ENCODE data around the gene CYS1. TPM values are rescaled to one million over a fixed set of nuclear protein-coding genes. Genes with fewer than 3 reads are reported as not detected.
A peak's percentile ranks its signal among the peaks of the same experiment; 100 is the strongest.
"Not testable (repeated sequence)": the region's sequence is repeated elsewhere in the genome, so short reads cannot be mapped to it uniquely, and the experiment has no call there.

Gene CYS1
- total and polyA plus RNA-seq, 7 experiments from 2014 or later, result 1.3 TPM; not detected in 6

- H3K4me1 ChIP-seq (ENCODE audit: control insufficient read depth in 2 of 2, insufficient read depth in 2 of 2, low read length in 2 of 2); H3K36me3 ChIP-seq (ENCODE audit: control insufficient read depth in 2 of 3, insufficient read depth in 3 of 3, low read length in 3 of 3); H3K27ac Mint-ChIP-seq; ATAC-seq; H3K27ac ChIP-seq (ENCODE audit: low read depth, low read length); H3K4me3 ChIP-seq (ENCODE audit: low read length); H3K4me3 Mint-ChIP-seq; POLR2A ChIA-PET; H3K9me3 ChIP-seq (ENCODE audit: control insufficient read depth in 2 of 3, low read length in 3 of 3); DNase-seq; CTCF ChIA-PET; H3K27me3 ChIP-seq (ENCODE audit: control insufficient read depth in 2 of 2, insufficient read depth in 2 of 2, low read length in 2 of 2); H3K9me3 Mint-ChIP-seq; intact Hi-C loops (cut with micrococcal nuclease); H3K4me1 Mint-ChIP-seq; H3K36me3 Mint-ChIP-seq: not testable (repeated sequence)
- H3K27me3 Mint-ChIP-seq, result peaks cover 2 to 22% (median 10%) of the 10 kb centered on the region in 5 donors
Measured at GRCh38 chr2:10011606-10012325, 68.4 kb downstream of the CYS1 start.

- POLR2A ChIA-PET; H3K27ac Mint-ChIP-seq; H3K4me3 Mint-ChIP-seq; H3K36me3 ChIP-seq (ENCODE audit: control insufficient read depth in 2 of 3, insufficient read depth in 3 of 3, low read length in 3 of 3); H3K4me1 ChIP-seq (ENCODE audit: control insufficient read depth in 2 of 2, insufficient read depth in 2 of 2, low read length in 2 of 2); intact Hi-C loops (cut with micrococcal nuclease); H3K4me3 ChIP-seq (ENCODE audit: low read length); H3K36me3 Mint-ChIP-seq; ATAC-seq; H3K4me1 Mint-ChIP-seq; DNase-seq; CTCF ChIA-PET; H3K27ac ChIP-seq (ENCODE audit: low read depth, low read length); H3K9me3 Mint-ChIP-seq; H3K27me3 ChIP-seq (ENCODE audit: control insufficient read depth in 2 of 2, insufficient read depth in 2 of 2, low read length in 2 of 2); H3K9me3 ChIP-seq (ENCODE audit: control insufficient read depth in 2 of 3, low read length in 3 of 3): not testable (repeated sequence)
- H3K27me3 Mint-ChIP-seq, result peaks cover 2 to 25% (median 11%) of the 10 kb centered on the region in 5 donors
Measured at GRCh38 chr2:10010861-10011605, 69.2 kb downstream of the CYS1 start.

- intact Hi-C loops (cut with micrococcal nuclease), result no loop called here
- H3K4me1 ChIP-seq (ENCODE audit: control insufficient read depth in 2 of 2, insufficient read depth in 2 of 2, low read length in 2 of 2), result no peaks in the 10 kb centered on the region
- peaks cover 5 to 27% (median 11%) of the 10 kb centered on the region in 5 donors for H3K27me3 Mint-ChIP-seq
- ATAC-seq, result peak; percentile 6
- H3K27me3 ChIP-seq (ENCODE audit: control insufficient read depth in 2 of 2, insufficient read depth in 2 of 2, low read length in 2 of 2), result no peaks in the 10 kb centered on the region
- H3K9me3 Mint-ChIP-seq, result no peaks in the 10 kb centered on the region
- ChIA-PET CTCF (no interaction called here), POLR2A (no interaction called here)
- no peaks in the 10 kb centered on the region for H3K36me3 Mint-ChIP-seq
- no peak overlapping the region for H3K27ac Mint-ChIP-seq
- no peak overlapping the region for H3K27ac ChIP-seq (ENCODE audit: low read depth, low read length)
- H3K4me3 Mint-ChIP-seq, result no peak overlapping the region
- peaks cover 0 to 1% (median 0%) of the 10 kb centered on the region in 7 donors for H3K4me1 Mint-ChIP-seq
- no peak for DNase-seq
- H3K9me3 ChIP-seq (ENCODE audit: control insufficient read depth in 2 of 3, low read length in 3 of 3), result no peaks in the 10 kb centered on the region
- no peaks in the 10 kb centered on the region for H3K36me3 ChIP-seq (ENCODE audit: control insufficient read depth in 2 of 3, insufficient read depth in 3 of 3, low read length in 3 of 3)
- H3K4me3 ChIP-seq (ENCODE audit: low read length), result no peak overlapping the region
Measured at GRCh38 chr2:10009811-10010781, 70.1 kb downstream of the CYS1 start.

- POLR2A ChIA-PET, result no interaction called here
- Histone ChIP-seq H3K9me3 (ENCODE audit: control insufficient read depth in 2 of 3, low read length in 3 of 3) (no peaks in the 10 kb centered on the region), H3K4me3 (ENCODE audit: low read length) (no peak overlapping the region), H3K36me3 (ENCODE audit: control insufficient read depth in 2 of 3, insufficient read depth in 3 of 3, low read length in 3 of 3) (no peaks in the 10 kb centered on the region), H3K27ac (ENCODE audit: low read depth, low read length) (no peak overlapping the region), H3K27me3 (ENCODE audit: control insufficient read depth in 2 of 2, insufficient read depth in 2 of 2, low read length in 2 of 2) (no peaks in the 10 kb centered on the region), H3K4me1 (ENCODE audit: control insufficient read depth in 2 of 2, insufficient read depth in 2 of 2, low read length in 2 of 2) (no peaks in the 10 kb centered on the region)
- Mint-ChIP-seq H3K27ac (no peak overlapping the region), H3K27me3 (peaks cover 5 to 27% (median 11%) of the 10 kb centered on the region in 5 donors), H3K4me3 (no peak overlapping the region), H3K4me1 (peaks cover 0 to 1% (median 0%) of the 10 kb centered on the region in 7 donors), H3K36me3 (no peaks in the 10 kb centered on the region), H3K9me3 (no peaks in the 10 kb centered on the region)
- intact Hi-C loops (cut with micrococcal nuclease), result no loop called here
- CTCF ChIA-PET, result no interaction called here
- DNase-seq (no peak), ATAC-seq (no peak)
Measured at GRCh38 chr2:10009271-10009810, 70.9 kb downstream of the CYS1 start.

GRCh38 chr2:10008809-10009176 is 71.4 kb downstream of the CYS1 start:
- Histone ChIP-seq H3K4me3 (ENCODE audit: low read length) (no peak overlapping the region), H3K9me3 (ENCODE audit: control insufficient read depth in 2 of 3, low read length in 3 of 3) (no peaks in the 10 kb centered on the region), H3K36me3 (ENCODE audit: control insufficient read depth in 2 of 3, insufficient read depth in 3 of 3, low read length in 3 of 3) (no peaks in the 10 kb centered on the region), H3K27ac (ENCODE audit: low read depth, low read length) (no peak overlapping the region), H3K4me1 (ENCODE audit: control insufficient read depth in 2 of 2, insufficient read depth in 2 of 2, low read length in 2 of 2) (no peaks in the 10 kb centered on the region), H3K27me3 (ENCODE audit: control insufficient read depth in 2 of 2, insufficient read depth in 2 of 2, low read length in 2 of 2) (no peaks in the 10 kb centered on the region)
- Mint-ChIP-seq H3K4me3 (peak overlapping the region in 1 of 10 donors; percentile 23), H3K4me1 (peaks cover 0 to 1% (median 0%) of the 10 kb centered on the region in 7 donors), H3K27me3 (peaks cover 5 to 27% (median 11%) of the 10 kb centered on the region in 5 donors), H3K36me3 (no peaks in the 10 kb centered on the region), H3K27ac (no peak overlapping the region), H3K9me3 (no peaks in the 10 kb centered on the region)
- POLR2A ChIA-PET, result no interaction called here
- DNase-seq, result no peak
- CTCF ChIA-PET, result interaction anchor here (0.6 kb wide), 1 partner anchor 164 kb away, joined by 3 read pairs; no protein-coding TSS in a partner anchor
- intact Hi-C loops (cut with micrococcal nuclease), result no loop called here
- no peak for ATAC-seq

GRCh38 chr2:10007921-10008808 is 72.0 kb downstream of the CYS1 start:
- no peaks in the 10 kb centered on the region for H3K36me3 Mint-ChIP-seq
- Histone ChIP-seq H3K27me3 (ENCODE audit: control insufficient read depth in 2 of 2, insufficient read depth in 2 of 2, low read length in 2 of 2) (no peaks in the 10 kb centered on the region), H3K36me3 (ENCODE audit: control insufficient read depth in 2 of 3, insufficient read depth in 3 of 3, low read length in 3 of 3) (no peaks in the 10 kb centered on the region), H3K27ac (ENCODE audit: low read depth, low read length) (no peak overlapping the region), H3K4me1 (ENCODE audit: control insufficient read depth in 2 of 2, insufficient read depth in 2 of 2, low read length in 2 of 2) (no peaks in the 10 kb centered on the region), H3K9me3 (ENCODE audit: control insufficient read depth in 2 of 3, low read length in 3 of 3) (no peaks in the 10 kb centered on the region), H3K4me3 (ENCODE audit: low read length) (no peak overlapping the region)
- no peaks in the 10 kb centered on the region for H3K9me3 Mint-ChIP-seq
- ChIA-PET CTCF (interaction anchor here (0.6 kb wide), 2 partner anchors 18 to 164 kb away, joined by 3 read pairs; no protein-coding TSS in a partner anchor), POLR2A (no interaction called here)
- peaks cover 0 to 1% (median 0%) of the 10 kb centered on the region in 7 donors for H3K4me1 Mint-ChIP-seq
- intact Hi-C loops (cut with micrococcal nuclease), result no loop called here
- DNase-seq (no peak), ATAC-seq (no peak)
- H3K4me3 Mint-ChIP-seq, result no peak overlapping the region
- peaks cover 5 to 27% (median 11%) of the 10 kb centered on the region in 5 donors for H3K27me3 Mint-ChIP-seq
- no peak overlapping the region for H3K27ac Mint-ChIP-seq

Measured in naive thymus-derived CD4-positive, alpha-beta T cell (primary cell).